Measurements from ENCODE around the gene TMEM222.

Gene TMEM222

DNA sequence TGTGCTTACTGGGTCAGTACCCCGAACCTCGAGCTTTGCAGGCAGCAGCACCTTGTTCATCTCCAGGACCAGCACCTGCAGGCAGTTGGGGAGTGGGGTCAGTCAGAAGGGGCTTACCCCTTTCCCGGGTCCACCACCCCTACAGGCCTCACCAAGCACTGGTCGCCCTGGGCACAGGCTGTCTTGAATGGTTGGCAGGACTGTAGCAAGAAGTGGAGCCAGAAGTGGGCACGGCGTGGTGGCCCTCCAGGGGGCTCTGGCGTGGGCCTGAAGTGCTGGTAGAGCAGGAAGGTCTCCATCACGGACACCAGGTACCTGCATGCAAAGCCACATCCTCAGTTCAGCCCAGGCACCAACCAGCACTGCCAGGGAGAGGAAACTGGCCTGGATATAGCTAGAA is 39.6 kb downstream of the TMEM222 start:
- TF ChIP-seq, protein P1, sequence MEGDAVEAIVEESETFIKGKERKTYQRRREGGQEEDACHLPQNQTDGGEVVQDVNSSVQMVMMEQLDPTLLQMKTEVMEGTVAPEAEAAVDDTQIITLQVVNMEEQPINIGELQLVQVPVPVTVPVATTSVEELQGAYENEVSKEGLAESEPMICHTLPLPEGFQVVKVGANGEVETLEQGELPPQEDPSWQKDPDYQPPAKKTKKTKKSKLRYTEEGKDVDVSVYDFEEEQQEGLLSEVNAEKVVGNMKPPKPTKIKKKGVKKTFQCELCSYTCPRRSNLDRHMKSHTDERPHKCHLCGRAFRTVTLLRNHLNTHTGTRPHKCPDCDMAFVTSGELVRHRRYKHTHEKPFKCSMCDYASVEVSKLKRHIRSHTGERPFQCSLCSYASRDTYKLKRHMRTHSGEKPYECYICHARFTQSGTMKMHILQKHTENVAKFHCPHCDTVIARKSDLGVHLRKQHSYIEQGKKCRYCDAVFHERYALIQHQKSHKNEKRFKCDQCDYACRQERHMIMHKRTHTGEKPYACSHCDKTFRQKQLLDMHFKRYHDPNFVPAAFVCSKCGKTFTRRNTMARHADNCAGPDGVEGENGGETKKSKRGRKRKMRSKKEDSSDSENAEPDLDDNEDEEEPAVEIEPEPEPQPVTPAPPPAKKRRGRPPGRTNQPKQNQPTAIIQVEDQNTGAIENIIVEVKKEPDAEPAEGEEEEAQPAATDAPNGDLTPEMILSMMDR (IDR thresholded peaks at IDR 0.05; ENCODE audit: control insufficient read depth, extremely low read depth, insufficient read depth): no peak
- H3K4me3 ChIP-seq (ENCODE audit: low read depth, low read length): no peak overlapping the region
- DNase-seq (ENCODE audit: low read depth): no peak

DNA sequence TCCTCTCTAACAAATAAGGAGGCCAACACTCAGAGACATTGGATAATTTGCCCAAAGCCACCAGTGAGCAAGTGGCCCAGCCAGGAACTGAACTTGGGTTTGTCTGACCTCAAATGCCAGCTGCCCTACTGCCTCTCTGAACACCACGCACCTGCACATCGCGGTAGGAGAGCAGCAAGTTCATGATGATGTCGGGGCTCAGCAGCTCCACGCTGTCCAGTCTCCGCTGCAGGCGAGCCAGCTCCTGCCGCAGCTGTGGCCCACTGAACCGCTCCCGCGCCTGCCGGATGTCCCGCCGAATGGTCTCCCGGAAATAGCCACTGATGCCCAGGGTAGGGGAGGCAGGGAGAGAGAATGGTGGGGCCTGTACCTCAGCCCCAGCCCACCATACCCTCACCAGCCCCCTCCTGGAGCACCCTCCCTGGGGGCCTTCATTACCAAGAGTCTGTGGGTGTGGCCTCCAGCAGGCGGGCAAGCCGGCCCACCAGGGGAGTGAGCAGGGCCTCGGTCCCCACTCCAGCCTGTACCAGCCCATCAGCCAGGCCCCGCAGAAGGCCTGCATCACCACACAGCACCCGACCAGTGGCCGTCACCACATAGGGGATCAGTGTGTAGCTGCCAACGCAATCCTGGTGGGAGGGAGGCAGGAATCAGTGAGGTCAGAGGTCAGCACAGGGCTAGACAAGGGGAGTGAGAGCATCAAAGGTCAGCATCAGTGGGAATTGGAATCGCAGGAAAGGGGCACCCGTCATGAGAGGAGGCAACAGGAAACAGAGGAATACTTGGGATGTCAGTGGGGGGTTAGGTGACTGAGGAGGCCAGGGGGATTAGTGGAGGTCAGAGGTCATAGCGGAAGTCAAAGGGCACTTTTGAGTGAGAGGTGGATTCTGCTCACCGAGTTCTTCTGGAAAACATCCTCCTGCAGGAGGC is 42.1 kb downstream of the TMEM222 start:
- TF ChIP-seq, protein P1 (IDR thresholded peaks at IDR 0.05; ENCODE audit: control insufficient read depth, extremely low read depth, insufficient read depth): no peak
- no peak overlapping the region for H3K4me3 ChIP-seq (ENCODE audit: low read depth, low read length)
- DNase-seq (ENCODE audit: low read depth): no peak

DNA sequence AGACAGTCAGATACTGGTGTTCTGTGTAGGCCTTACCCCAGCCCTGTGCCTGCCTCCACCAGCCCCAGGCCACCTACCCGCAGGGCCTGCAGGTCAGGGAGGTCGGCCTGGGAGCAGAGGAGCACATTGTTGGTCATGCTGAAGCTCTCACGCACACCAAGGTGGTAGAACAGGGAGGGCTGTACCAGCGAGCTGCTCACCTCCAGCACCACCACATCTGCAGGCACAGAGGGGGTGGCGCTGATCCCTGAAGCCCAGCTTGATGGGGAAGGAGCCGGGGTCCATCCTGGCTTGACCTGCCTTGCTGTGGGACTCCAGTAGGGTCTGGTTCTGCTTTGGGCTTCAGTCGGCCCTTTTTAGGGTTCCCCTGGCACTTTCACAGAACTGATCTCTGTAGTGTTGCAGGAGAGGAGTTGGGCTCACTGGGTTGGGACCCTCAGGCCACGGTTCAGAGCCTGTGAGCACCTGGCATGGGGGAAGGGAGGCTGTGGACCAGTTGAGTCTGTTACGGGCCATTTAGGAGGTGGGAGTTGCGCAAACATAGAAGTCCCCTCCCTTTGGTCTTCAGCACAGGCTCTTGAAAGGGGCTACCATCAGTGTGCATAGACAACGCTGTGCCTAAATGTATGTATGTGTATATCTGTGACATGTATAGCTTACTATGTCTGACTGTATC is 42.9 kb downstream of the TMEM222 start:
- TF ChIP-seq, protein P1 (IDR thresholded peaks at IDR 0.05; ENCODE audit: control insufficient read depth, extremely low read depth, insufficient read depth): no peak
- H3K4me3 ChIP-seq (ENCODE audit: low read depth, low read length): peak overlapping the region; percentile 31
- DNase-seq (ENCODE audit: low read depth): no peak

DNA sequence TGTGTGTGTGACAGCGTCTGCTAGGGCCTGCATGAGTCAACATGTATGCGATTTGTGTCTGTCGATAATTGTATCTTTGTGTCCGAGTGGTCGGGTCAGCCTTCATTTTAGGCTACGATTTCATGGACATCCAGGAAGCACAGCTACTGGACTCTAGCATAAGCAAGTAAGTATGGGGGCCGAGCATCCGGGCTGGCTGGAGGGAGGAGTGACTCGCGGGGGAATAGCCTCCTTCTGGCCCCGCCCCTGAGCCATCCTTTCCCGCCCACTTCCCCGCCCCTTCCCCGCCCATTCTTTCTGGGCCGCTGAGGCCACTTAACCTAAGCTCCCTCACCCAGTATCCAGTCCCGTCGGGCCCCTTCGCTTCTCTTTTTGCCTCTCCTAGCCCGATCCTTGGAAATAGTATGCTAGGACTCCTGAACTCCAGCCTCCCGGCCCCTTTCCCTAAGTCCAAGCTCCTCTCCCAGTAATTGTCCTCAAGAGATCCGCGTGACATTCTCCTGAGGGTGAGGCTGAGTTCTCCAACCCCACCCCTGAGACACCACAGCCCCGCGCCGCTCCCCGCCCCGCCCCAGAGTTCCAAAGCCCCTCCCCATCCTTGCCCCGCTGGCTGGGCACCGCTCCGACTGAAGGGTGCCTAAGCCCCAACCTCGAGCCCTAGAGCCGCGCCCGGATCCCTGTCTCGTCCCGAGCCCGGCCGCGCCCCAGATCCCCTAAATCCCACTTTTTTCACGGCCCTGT is 43.6 kb downstream of the TMEM222 start:
- DNase-seq (ENCODE audit: low read depth): peak; percentile 43
- TF ChIP-seq, protein P1 (IDR thresholded peaks at IDR 0.05; ENCODE audit: control insufficient read depth, extremely low read depth, insufficient read depth): no peak
- H3K4me3 ChIP-seq (ENCODE audit: low read depth, low read length): peak overlapping the region; percentile 56

GRCh38 chr1:27366113-27366410 is 44.1 kb downstream of the TMEM222 start:
- no peak for DNase-seq (ENCODE audit: low read depth)
- TF ChIP-seq, protein P1 (IDR thresholded peaks at IDR 0.05; ENCODE audit: control insufficient read depth, extremely low read depth, insufficient read depth): no peak
- H3K4me3 ChIP-seq (ENCODE audit: low read depth, low read length): peak overlapping the region; percentile 56

DNA sequence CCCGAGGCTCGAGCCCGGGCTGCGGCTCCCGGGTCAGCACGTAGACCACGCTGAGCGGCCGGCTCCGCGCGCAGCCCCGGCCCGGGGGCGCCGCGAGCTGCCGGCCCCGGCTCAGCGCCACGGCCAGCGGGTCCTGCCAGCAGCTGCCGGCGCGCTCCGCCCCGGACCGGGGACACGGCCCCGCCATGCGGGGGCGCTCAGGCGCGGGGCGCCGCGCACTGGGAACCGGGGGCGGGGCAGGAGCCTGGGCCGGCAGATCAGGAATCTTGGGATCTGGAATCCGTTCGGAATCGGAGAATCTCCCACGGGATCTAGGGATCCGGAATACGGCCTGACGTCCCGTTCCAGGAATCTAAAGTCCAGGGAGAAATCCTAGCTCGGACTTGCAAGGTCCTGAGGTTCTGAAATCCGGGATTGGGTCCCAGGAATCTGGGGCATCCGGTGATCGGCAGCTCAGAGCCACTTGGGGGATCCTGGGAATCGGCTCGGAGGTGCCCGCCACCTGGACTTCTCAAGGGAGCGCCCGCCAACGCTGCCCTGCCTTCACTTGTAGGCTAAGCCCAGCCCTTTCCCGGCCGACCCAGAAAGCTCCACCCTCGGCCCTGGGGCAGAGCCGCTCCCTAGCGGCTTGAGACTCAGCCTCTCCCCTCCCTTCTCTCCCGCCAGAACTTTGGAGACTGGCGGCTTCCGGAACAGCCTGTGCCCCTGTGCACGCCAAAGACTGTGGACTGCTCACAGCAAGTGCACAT is 44.6 kb downstream of the TMEM222 start, which contains the start of gene MAP3K6:
Gene MAP3K6, minus strand, starts transcription at position 551 of the 749 bp plus-strand sequence. Its CDS starts 364 bp downstream, at position 187.
- TF ChIP-seq, protein P1 (IDR thresholded peaks at IDR 0.05; ENCODE audit: control insufficient read depth, extremely low read depth, insufficient read depth): peak; percentile 71
- DNase-seq (ENCODE audit: low read depth): peak; percentile 66
- H3K4me3 ChIP-seq (ENCODE audit: low read depth, low read length): peak within 1 kb of the TSS; percentile 56

Measured in LNCaP clone FGC (cell line).